ENCODE results near the gene SPDYE3.
"Not testable (repeated sequence)": the region's sequence is repeated elsewhere in the genome, so short reads cannot be mapped to it uniquely, and the experiment has no call there.

GRCh38 chr7:100259984-100260383, 47.5 kb upstream of the SPDYE3 start:
- TF ChIP-seq CTCF (IDR thresholded peaks at IDR 0.05; ENCODE audit: low read depth, low read length); EZH2phosphoT487 (IDR thresholded peaks at IDR 0.05; ENCODE audit: low read depth): not testable (repeated sequence)

Data from OCI-LY3 (cell line).